CD14-positive monocyte (primary cell): ENCODE data around the gene ZNF638. TPM values are rescaled to one million over a fixed set of nuclear protein-coding genes. Genes with fewer than 3 reads are reported as not detected.

ENCODE experiments used
- DNase-seq, 3 donors: peaks; one replicate each; pipeline ENCODE4 v3.0.0-alpha.2; 2011 to 2022
- H2AFZ ChIP-seq: 2 replicates; pipeline ENCODE4 v1.6.0; 2012; ENCODE audit warnings: mild to moderate bottlenecking, low read depth, low read length, inconsistent platforms; ENCODE audit not compliant: insufficient read depth, poor library complexity, severe bottlenecking
- H3K27ac ChIP-seq, 2 donors: 1 replicate in 1 of 2; 2 replicates in 1 of 2; pipeline ENCODE4 v1.5.1; 2012 to 2013; ENCODE audit warnings: low read length in 2 of 2, control low read depth in 1 of 2, inconsistent platforms in 1 of 2, low read depth in 1 of 2, mild to moderate bottlenecking in 1 of 2
- H3K27me3 ChIP-seq, 2 donors: one replicate each; pipeline versions ENCODE4 v1.6.0 to v1.6.1; 2011 to 2013; ENCODE audit warnings: low read length in 2 of 2; ENCODE audit not compliant: control insufficient read depth in 2 of 2, insufficient read depth in 2 of 2
- H3K36me3 ChIP-seq, 2 donors: replicated peaks in 1 of 2; 1 replicate in 1 of 2; 2 replicates in 1 of 2; pipeline versions ENCODE4 v1.5.1 to v1.6.1; 2012 to 2013; ENCODE audit warnings: low read length in 2 of 2, control low read depth in 1 of 2, inconsistent platforms in 1 of 2, mild to moderate bottlenecking in 1 of 2; ENCODE audit not compliant: insufficient read depth in 2 of 2, control insufficient read depth in 1 of 2
- H3K4me1 ChIP-seq, 2 donors: 1 replicate in 1 of 2; 2 replicates in 1 of 2; pipeline versions ENCODE4 v1.5.1 to v1.6.1; 2012 to 2013; ENCODE audit warnings: low read length in 2 of 2, control low read depth in 1 of 2, inconsistent platforms in 1 of 2, mild to moderate bottlenecking in 1 of 2, moderate library complexity in 1 of 2; ENCODE audit not compliant: insufficient read depth in 2 of 2, control insufficient read depth in 1 of 2
- H3K4me2 ChIP-seq: replicated peaks from 2 replicates; pipeline ENCODE3; 2012; ENCODE audit warnings: low read length, moderate library complexity, mild to moderate bottlenecking; ENCODE audit not compliant: poor library complexity, severe bottlenecking; ENCODE audit errors: extremely low read depth
- H3K4me3 ChIP-seq, 3 experiments: fragments of 200-600 bp in 1 of 3; sonication (generic) in 1 of 3; replicated peaks in 1 of 3; 1 replicate in 2 of 3; 2 replicates in 1 of 3; pipeline ENCODE4 v1.5.1; 2011 to 2013; ENCODE audit warnings: low read length in 3 of 3, mild to moderate bottlenecking in 3 of 3, control low read depth in 2 of 3, low read depth in 2 of 3, inconsistent platforms in 1 of 3, moderate library complexity in 1 of 3
- H3K79me2 ChIP-seq: 2 replicates; pipeline ENCODE4 v1.6.0; 2012; ENCODE audit warnings: mild to moderate bottlenecking, control low read depth, inconsistent platforms, low read length, moderate library complexity; ENCODE audit not compliant: insufficient read depth
- H3K9ac ChIP-seq: 2 replicates; pipeline ENCODE4 v1.6.0; 2017; ENCODE audit warnings: low read length, mild to moderate bottlenecking; ENCODE audit not compliant: insufficient read depth, poor library complexity, severe bottlenecking
- H3K9me3 ChIP-seq, 2 donors: replicated peaks in 1 of 2; 1 replicate in 1 of 2; 2 replicates in 1 of 2; pipeline versions ENCODE4 v1.5.1 to v1.6.1; 2012 to 2013; ENCODE audit warnings: low read length in 2 of 2, control low read depth in 1 of 2; ENCODE audit not compliant: control insufficient read depth in 1 of 2, insufficient read depth in 1 of 2
- H4K20me1 ChIP-seq: 2 replicates; pipeline ENCODE4 v1.6.0; 2012; ENCODE audit warnings: mild to moderate bottlenecking, low read length, control low read depth, moderate library complexity; ENCODE audit not compliant: insufficient read depth
- H3K27ac Mint-ChIP-seq, 7 donors: one replicate each; pipeline ENCODE4 v1.8.0; 2020; ENCODE audit warnings: mild to moderate bottlenecking in 7 of 7, mixed read lengths in 7 of 7, moderate library complexity in 6 of 7, inconsistent platforms in 2 of 7
- H3K27me3 Mint-ChIP-seq, 3 donors: one replicate each; pipeline ENCODE4 v1.8.0; 2021 to 2022; ENCODE audit warnings: low read depth in 3 of 3, mild to moderate bottlenecking in 3 of 3, mixed read lengths in 3 of 3, moderate library complexity in 3 of 3, inconsistent platforms in 1 of 3
- H3K36me3 Mint-ChIP-seq, 2 donors: one replicate each; pipeline ENCODE4 v1.8.0; 2020; ENCODE audit warnings: mixed read lengths in 2 of 2, inconsistent platforms in 1 of 2, mild to moderate bottlenecking in 1 of 2
- H3K4me1 Mint-ChIP-seq: one replicate; pipeline ENCODE4 v1.8.0; 2020; ENCODE audit warnings: mild to moderate bottlenecking, mixed read lengths
- H3K4me3 Mint-ChIP-seq, 2 donors: one replicate each; pipeline ENCODE4 v1.8.0; 2020; ENCODE audit warnings: mild to moderate bottlenecking in 2 of 2, mixed read lengths in 2 of 2, moderate library complexity in 1 of 2
- H3K9me3 Mint-ChIP-seq, 7 donors: one replicate each; pipeline ENCODE4 v1.8.0; 2020 to 2022; ENCODE audit warnings: mixed read lengths in 7 of 7, mild to moderate bottlenecking in 6 of 7, moderate library complexity in 6 of 7, inconsistent platforms in 2 of 7
- WGBS: methylation state at CpG from one replicate; pipeline ENCODE4 v1.1.5; 2013; ENCODE audit warnings: missing lambda C conversion rate; ENCODE audit not compliant: insufficient coverage; 5-methylcytosine and 5-hydroxymethylcytosine counted together
- intact Hi-C, 2 donors: fragments of 100-400 bp; cut with micrococcal nuclease; formaldehyde crosslinking; loops; one replicate each; pipeline versions ENCODE4 v1.15.0 to v1.15.1; 2023
- polyA plus RNA-seq, 3 donors: library from polyadenylated mRNA; depleted of rRNA in 1 of 3; unstranded in 2 of 3; stranded (reverse) in 1 of 3; fragments of 300-500 nt in 2 of 3; fragments of >200 nt in 1 of 3; fragmentation: Illumina TruSeq in 2 of 3; gene quantifications; 1 replicate in 2 of 3; 2 replicates in 1 of 3; pipeline ENCODE4 v1.2.3, GENCODE V29; 2012 to 2021
- TF ChIP-seq, protein P1 (sequence below): fragments of 200-600 bp; IDR thresholded peaks from one replicate; pipeline ENCODE4 v1.8.0; 2022; ENCODE audit warnings: antibody characterized with exemption, mild to moderate bottlenecking

Gene ZNF638
- polyA plus RNA-seq, 3 donors: 19.1 to 64.6 (median 22.4) TPM

DNA sequence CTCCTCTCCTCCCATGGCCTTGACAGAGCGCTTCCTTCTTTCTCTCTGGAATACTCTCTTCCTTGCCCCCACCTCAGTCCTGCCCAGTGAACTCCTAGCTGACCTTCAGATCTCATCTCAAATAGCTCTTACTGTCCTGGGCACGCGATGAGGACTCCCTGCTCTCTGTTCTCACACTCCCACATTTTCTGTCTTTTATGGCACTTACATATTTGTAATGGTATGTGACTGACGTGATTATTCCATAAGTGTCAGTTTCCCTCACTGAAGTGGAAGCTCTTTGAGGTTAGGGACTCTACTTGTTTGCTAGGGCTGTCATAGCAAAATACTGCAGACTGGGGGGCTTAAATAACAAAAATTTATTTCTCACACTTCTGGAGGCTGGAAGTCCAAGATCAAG lies 120.1 kb downstream of the ZNF638 start:
- H3K27me3 Mint-ChIP-seq: peaks cover 4 to 10% (median 10%) of the 10 kb centered on the region in 3 donors
- peak overlapping the region; percentile 83 to 94 (median 90) for H3K27ac Mint-ChIP-seq
- Histone ChIP-seq H3K4me1 (peaks cover 77 to 90% of the 10 kb centered on the region in 2 donors), H2AFZ (no peak overlapping the region), H3K36me3 (peaks cover 0 to 3% of the 10 kb centered on the region in 2 donors), H3K9me3 (no peaks in the 10 kb centered on the region), H3K4me2 (peak overlapping the region; percentile 98), H3K9ac (no peak overlapping the region), H3K79me2 (peaks cover 43% of the 10 kb centered on the region), H3K27ac (peak overlapping the region; percentile 72 to 76), H4K20me1 (peaks cover 24% of the 10 kb centered on the region), H3K4me3 (peak overlapping the region in 1 of 3 experiments; percentile 96), H3K27me3 (no peaks in the 10 kb centered on the region)
- 63% methylated on average over 1 of the region's 4 CpGs for WGBS
- H3K4me3 Mint-ChIP-seq: peak overlapping the region; percentile 57 to 91
- DNase-seq: no peak
- intact Hi-C loops: no loop called here
- TF ChIP-seq, protein P1, sequence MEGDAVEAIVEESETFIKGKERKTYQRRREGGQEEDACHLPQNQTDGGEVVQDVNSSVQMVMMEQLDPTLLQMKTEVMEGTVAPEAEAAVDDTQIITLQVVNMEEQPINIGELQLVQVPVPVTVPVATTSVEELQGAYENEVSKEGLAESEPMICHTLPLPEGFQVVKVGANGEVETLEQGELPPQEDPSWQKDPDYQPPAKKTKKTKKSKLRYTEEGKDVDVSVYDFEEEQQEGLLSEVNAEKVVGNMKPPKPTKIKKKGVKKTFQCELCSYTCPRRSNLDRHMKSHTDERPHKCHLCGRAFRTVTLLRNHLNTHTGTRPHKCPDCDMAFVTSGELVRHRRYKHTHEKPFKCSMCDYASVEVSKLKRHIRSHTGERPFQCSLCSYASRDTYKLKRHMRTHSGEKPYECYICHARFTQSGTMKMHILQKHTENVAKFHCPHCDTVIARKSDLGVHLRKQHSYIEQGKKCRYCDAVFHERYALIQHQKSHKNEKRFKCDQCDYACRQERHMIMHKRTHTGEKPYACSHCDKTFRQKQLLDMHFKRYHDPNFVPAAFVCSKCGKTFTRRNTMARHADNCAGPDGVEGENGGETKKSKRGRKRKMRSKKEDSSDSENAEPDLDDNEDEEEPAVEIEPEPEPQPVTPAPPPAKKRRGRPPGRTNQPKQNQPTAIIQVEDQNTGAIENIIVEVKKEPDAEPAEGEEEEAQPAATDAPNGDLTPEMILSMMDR: no peak
- H3K4me1 Mint-ChIP-seq: peaks cover 90% of the 10 kb centered on the region
- H3K9me3 Mint-ChIP-seq: peaks cover 0 to 2% (median 0%) of the 10 kb centered on the region in 7 donors
- H3K36me3 Mint-ChIP-seq: peaks cover 5 to 20% of the 10 kb centered on the region in 2 donors

DNA sequence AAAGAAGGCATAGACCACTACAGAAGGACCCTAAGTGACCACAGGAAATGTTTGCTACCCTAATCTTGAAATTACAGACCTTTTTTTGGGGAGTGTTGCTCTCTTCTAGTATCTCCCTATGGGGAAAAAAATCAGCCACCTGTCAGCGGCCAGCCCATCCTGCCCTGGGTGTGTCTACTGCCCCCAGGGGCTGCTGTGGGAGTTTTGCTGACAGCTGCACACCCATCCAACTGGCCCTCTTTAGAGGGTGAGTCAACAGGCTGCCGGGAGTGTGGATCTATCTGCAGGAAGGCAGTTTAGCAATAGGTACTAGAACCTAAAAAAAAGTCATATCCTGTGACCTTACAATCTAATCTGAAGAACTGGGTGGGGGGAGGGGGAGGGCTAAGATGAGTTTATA lies 121.0 kb downstream of the ZNF638 start:
- H3K27me3 ChIP-seq: no peaks in the 10 kb centered on the region
- H3K27ac ChIP-seq: peak overlapping the region; percentile 72 to 76
- Mint-ChIP-seq H3K9me3 (peaks cover 0 to 2% (median 0%) of the 10 kb centered on the region in 7 donors), H3K4me3 (peak overlapping the region; percentile 84 to 91), H3K27ac (peak overlapping the region; percentile 83 to 94 (median 90)), H3K36me3 (peaks cover 11 to 27% of the 10 kb centered on the region in 2 donors), H3K4me1 (peaks cover 90% of the 10 kb centered on the region), H3K27me3 (peaks cover 4 to 10% (median 10%) of the 10 kb centered on the region in 3 donors)
- peak overlapping the region; percentile 98 for H3K4me2 ChIP-seq
- H3K4me3 ChIP-seq: peak overlapping the region; percentile 76 to 96 (median 83)
- intact Hi-C loops: no loop called here
- H2AFZ ChIP-seq: no peak overlapping the region
- TF ChIP-seq, protein P1: no peak
- H3K9me3 ChIP-seq: no peaks in the 10 kb centered on the region
- H3K4me1 ChIP-seq: peaks cover 80 to 95% of the 10 kb centered on the region in 2 donors
- no CpG with 5 or more reads among the region's 2 CpGs for WGBS
- no peak overlapping the region for H3K9ac ChIP-seq
- DNase-seq: peak; percentile 65 to 85 (median 80)
- peaks cover 3 to 12% of the 10 kb centered on the region in 2 donors for H3K36me3 ChIP-seq
- H4K20me1 ChIP-seq: peaks cover 33% of the 10 kb centered on the region
- peaks cover 51% of the 10 kb centered on the region for H3K79me2 ChIP-seq
